Measurements from ENCODE around the gene NAXD.
"Not testable (repeated sequence)": the region's sequence is repeated elsewhere in the genome, so short reads cannot be mapped to it uniquely, and the experiment has no call there.

DNA sequence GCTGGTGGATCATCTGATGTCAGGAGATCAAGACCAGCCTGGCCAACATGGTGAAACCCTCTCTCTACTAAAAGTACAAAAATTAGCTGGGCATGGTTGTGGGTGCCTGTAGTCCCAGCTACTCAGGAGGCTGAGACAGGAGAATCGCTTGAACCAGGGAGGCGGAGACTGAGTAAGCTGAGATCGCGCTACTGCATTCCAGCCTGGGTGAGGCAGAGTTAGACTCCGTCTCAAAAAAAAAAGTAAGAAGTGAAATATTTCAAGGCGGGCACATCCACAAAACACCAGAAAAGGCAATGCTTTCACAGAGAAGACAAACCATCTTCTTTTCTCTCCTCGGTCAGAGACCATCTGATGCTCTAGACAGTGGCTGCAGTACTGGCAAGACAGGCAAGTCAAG lies 45.4 kb upstream of the NAXD start:
- TF ChIP-seq, protein P1, sequence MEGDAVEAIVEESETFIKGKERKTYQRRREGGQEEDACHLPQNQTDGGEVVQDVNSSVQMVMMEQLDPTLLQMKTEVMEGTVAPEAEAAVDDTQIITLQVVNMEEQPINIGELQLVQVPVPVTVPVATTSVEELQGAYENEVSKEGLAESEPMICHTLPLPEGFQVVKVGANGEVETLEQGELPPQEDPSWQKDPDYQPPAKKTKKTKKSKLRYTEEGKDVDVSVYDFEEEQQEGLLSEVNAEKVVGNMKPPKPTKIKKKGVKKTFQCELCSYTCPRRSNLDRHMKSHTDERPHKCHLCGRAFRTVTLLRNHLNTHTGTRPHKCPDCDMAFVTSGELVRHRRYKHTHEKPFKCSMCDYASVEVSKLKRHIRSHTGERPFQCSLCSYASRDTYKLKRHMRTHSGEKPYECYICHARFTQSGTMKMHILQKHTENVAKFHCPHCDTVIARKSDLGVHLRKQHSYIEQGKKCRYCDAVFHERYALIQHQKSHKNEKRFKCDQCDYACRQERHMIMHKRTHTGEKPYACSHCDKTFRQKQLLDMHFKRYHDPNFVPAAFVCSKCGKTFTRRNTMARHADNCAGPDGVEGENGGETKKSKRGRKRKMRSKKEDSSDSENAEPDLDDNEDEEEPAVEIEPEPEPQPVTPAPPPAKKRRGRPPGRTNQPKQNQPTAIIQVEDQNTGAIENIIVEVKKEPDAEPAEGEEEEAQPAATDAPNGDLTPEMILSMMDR (IDR thresholded peaks at IDR 0.05) = not testable (repeated sequence)
- TF ChIP-seq POLR2A (IDR thresholded peaks at IDR 0.05) = not testable (repeated sequence)
